Erythroblast (primary cell): ENCODE measurements around the gene BHLHE23.

ENCODE experiments used
- GATA1 ChIP-seq: IDR thresholded peaks from 2 replicates; pipeline ENCODE4 v1.6.1; 2011; ENCODE audit warnings: low read depth, mild to moderate bottlenecking, control low read depth, low read length, moderate library complexity
- POLR2A ChIP-seq: IDR thresholded peaks from 2 replicates; pipeline ENCODE4 v1.6.1; 2011; ENCODE audit warnings: mild to moderate bottlenecking, low read length

- TF ChIP-seq POLR2A (no peak), GATA1 (no peak)
Measured at GRCh38 chr20:62957136-62958117, 49.3 kb downstream of the BHLHE23 start.
